B cell (primary cell): ENCODE measurements around the gene GRIK3.

Source experiments
- CTCF ChIP-seq: fragments of 200-600 bp; IDR thresholded peaks from one replicate; pipeline ENCODE4 v1.8.0; 2022; ENCODE audit warnings: antibody characterized with exemption, mild to moderate bottlenecking
- EZH2 ChIP-seq: IDR thresholded peaks from 2 replicates; pipeline ENCODE4 v1.6.1; 2012; ENCODE audit warnings: borderline replicate concordance, low read depth, mild to moderate bottlenecking, moderate library complexity, low read length; ENCODE audit not compliant: insufficient read depth, poor library complexity, severe bottlenecking

GRCh38 chr1:36869054-36869453 is 165.3 kb downstream of the GRIK3 start:
- no peak for TF ChIP-seq CTCF
- no peak for TF ChIP-seq EZH2
